Activated CD4-positive, alpha-beta T cell treated with anti-CD3 and anti-CD28 coated beads for 24 hours (primary cell): ENCODE results near the gene THSD7B.

Experiments used
- DNase-seq, 2 donors: peaks; one replicate each; pipeline ENCODE4 v3.0.0-alpha.2; 2020; ENCODE audit warnings: low read depth in 2 of 2

THSD7B gene

GRCh38 chr2:137193401-137193800 lies 428.1 kb downstream of the THSD7B start:
- DNase-seq = no peak

GRCh38 chr2:137194111-137194510 lies 428.8 kb downstream of the THSD7B start:
- no peak for DNase-seq

GRCh38 chr2:137199751-137200150 lies 434.4 kb downstream of the THSD7B start:
- no peak for DNase-seq

- no peak for DNase-seq
These were observed 437.0 kb downstream of the THSD7B start for GRCh38 chr2:137202318-137202717.

GRCh38 chr2:137205324-137205723 lies 440.0 kb downstream of the THSD7B start:
- DNase-seq = no peak

- DNase-seq = no peak
These were observed 440.7 kb downstream of the THSD7B start for GRCh38 chr2:137206069-137206468.

GRCh38 chr2:137207030-137207429 lies 441.7 kb downstream of the THSD7B start:
- DNase-seq = no peak

GRCh38 chr2:137208431-137208891 lies 443.1 kb downstream of the THSD7B start:
- DNase-seq = no peak

GRCh38 chr2:137210039-137210438 lies 444.7 kb downstream of the THSD7B start:
- no peak for DNase-seq

- no peak for DNase-seq
These were observed 446.4 kb downstream of the THSD7B start for GRCh38 chr2:137211761-137212160.

- DNase-seq = no peak
These were observed 455.2 kb downstream of the THSD7B start for GRCh38 chr2:137220438-137220993.

- no peak for DNase-seq
These were observed 456.6 kb downstream of the THSD7B start for GRCh38 chr2:137221797-137222492.

- no peak for DNase-seq
These were observed 458.4 kb downstream of the THSD7B start for GRCh38 chr2:137223722-137224121.

GRCh38 chr2:137228566-137228965 lies 463.2 kb downstream of the THSD7B start:
- no peak for DNase-seq

- DNase-seq = no peak
These were observed 464.5 kb downstream of the THSD7B start for GRCh38 chr2:137229834-137230233.

- no peak for DNase-seq
These were observed 466.3 kb downstream of the THSD7B start for GRCh38 chr2:137231628-137232027.

- no peak for DNase-seq
These were observed 466.7 kb downstream of the THSD7B start for GRCh38 chr2:137232076-137232475.

GRCh38 chr2:137233091-137233490 lies 467.7 kb downstream of the THSD7B start:
- no peak for DNase-seq

- DNase-seq = no peak
These were observed 471.7 kb downstream of the THSD7B start for GRCh38 chr2:137237055-137237454.

- no peak for DNase-seq
These were observed 472.7 kb downstream of the THSD7B start for GRCh38 chr2:137238065-137238464.

GRCh38 chr2:137249463-137250130 lies 484.3 kb downstream of the THSD7B start:
- no peak for DNase-seq

- DNase-seq = no peak
These were observed 485.1 kb downstream of the THSD7B start for GRCh38 chr2:137250401-137250800.

GRCh38 chr2:137251045-137251444 lies 485.7 kb downstream of the THSD7B start:
- DNase-seq = no peak
